GM12875 (cell line): ENCODE measurements around the gene THRB.

Experiments used
- H3K4me3 ChIP-seq: one replicate; pipeline ENCODE4 v1.5.1; 2011; ENCODE audit warnings: low read depth, low read length, control low read depth
- CTCF ChIP-seq: IDR thresholded peaks from 2 replicates; pipeline ENCODE4 v1.5.1; 2011; ENCODE audit warnings: low read depth, mild to moderate bottlenecking, control low read depth, inconsistent platforms, low read length, moderate library complexity, borderline replicate concordance; ENCODE audit not compliant: insufficient read depth

The THRB gene

GRCh38 chr3:24487325-24488262 lies 7.1 kb downstream of the THRB start:
- no peak overlapping the region for H3K4me3 ChIP-seq
- TF ChIP-seq CTCF = no peak

- H3K4me3 ChIP-seq = no peak overlapping the region
- TF ChIP-seq CTCF = no peak
These were observed 9.1 kb downstream of the THRB start for GRCh38 chr3:24485511-24485910.

GRCh38 chr3:24483873-24484272 lies 10.8 kb downstream of the THRB start:
- no peak overlapping the region for H3K4me3 ChIP-seq
- no peak for TF ChIP-seq CTCF

- no peak for TF ChIP-seq CTCF
- H3K4me3 ChIP-seq = no peak overlapping the region
These were observed 12.4 kb downstream of the THRB start for GRCh38 chr3:24482096-24482705.

- H3K4me3 ChIP-seq = no peak overlapping the region
These were observed 13.5 kb downstream of the THRB start for GRCh38 chr3:24481193-24481592.

GRCh38 chr3:24480497-24480896 lies 14.2 kb downstream of the THRB start:
- H3K4me3 ChIP-seq = no peak overlapping the region
- TF ChIP-seq CTCF = no peak

More at GRCh38 chr3:24481193-24481592, 13.5 kb downstream of the THRB start:
- no peak for TF ChIP-seq CTCF
